ENCODE measurements around the gene SDC4.

Gene SDC4

GRCh38 chr20:45316150-45317080, 31.8 kb downstream of the SDC4 start:
- H3K9me3 Mint-ChIP-seq = no peaks in the 10 kb centered on the region
- no peaks in the 10 kb centered on the region for H3K36me3 Mint-ChIP-seq
- no peak overlapping the region for H3K4me3 Mint-ChIP-seq
- peak; percentile 25 for DNase-seq
- CTCF ChIA-PET = interaction anchor here (0.8 to 5.6 kb wide), 6 partner anchors 14 to 454 kb away, joined by 3 to 40 read pairs (median 10); no protein-coding TSS in a partner anchor
- H3K4me1 Mint-ChIP-seq = peaks cover 46% of the 10 kb centered on the region
- H3K27me3 Mint-ChIP-seq = peaks cover 72% of the 10 kb centered on the region
- H3K27ac Mint-ChIP-seq = no peak overlapping the region

DNA sequence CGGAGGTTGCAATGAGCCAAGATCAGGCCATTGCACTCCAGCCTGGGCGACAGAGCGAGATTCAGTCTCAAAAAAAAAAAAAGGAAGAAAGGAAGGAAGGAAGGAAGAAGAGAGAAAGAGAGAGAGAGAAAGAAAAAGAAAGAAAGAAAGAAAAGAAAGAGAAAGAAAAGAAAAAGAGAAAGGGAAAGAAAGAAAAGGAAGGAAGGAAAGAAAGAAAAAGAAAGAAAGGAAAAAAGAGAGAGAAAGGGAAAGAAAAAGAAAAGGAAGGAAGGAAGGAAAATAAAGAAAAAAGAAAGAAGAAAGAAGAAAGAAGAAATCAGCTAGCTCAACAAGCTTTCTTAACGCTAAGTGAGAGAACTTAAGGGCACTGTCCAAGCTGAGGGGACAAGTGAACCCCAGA, 32.6 kb downstream of the SDC4 start:
- H3K36me3 Mint-ChIP-seq = no peaks in the 10 kb centered on the region
- H3K27ac Mint-ChIP-seq = no peak overlapping the region
- H3K9me3 Mint-ChIP-seq = no peaks in the 10 kb centered on the region
- peaks cover 80% of the 10 kb centered on the region for H3K27me3 Mint-ChIP-seq
- peaks cover 45% of the 10 kb centered on the region for H3K4me1 Mint-ChIP-seq
- H3K4me3 Mint-ChIP-seq = no peak overlapping the region
- no peak for DNase-seq
- CTCF ChIA-PET = interaction anchor here (0.8 to 5.4 kb wide), 4 partner anchors 14 to 450 kb away, joined by 3 to 31 read pairs (median 4); no protein-coding TSS in a partner anchor

GRCh38 chr20:45313943-45314342, 34.3 kb downstream of the SDC4 start:
- Mint-ChIP-seq H3K4me3 (no peak overlapping the region), H3K36me3 (no peaks in the 10 kb centered on the region), H3K9me3 (no peaks in the 10 kb centered on the region), H3K4me1 (peaks cover 35% of the 10 kb centered on the region), H3K27ac (no peak overlapping the region), H3K27me3 (peaks cover 97% of the 10 kb centered on the region)
- DNase-seq = peak; percentile 11
- CTCF ChIA-PET = interaction anchor here (0.7 to 2.4 kb wide), 4 partner anchors 10 to 24 kb away, joined by 3 to 10 read pairs (median 5); no protein-coding TSS in a partner anchor

DNA sequence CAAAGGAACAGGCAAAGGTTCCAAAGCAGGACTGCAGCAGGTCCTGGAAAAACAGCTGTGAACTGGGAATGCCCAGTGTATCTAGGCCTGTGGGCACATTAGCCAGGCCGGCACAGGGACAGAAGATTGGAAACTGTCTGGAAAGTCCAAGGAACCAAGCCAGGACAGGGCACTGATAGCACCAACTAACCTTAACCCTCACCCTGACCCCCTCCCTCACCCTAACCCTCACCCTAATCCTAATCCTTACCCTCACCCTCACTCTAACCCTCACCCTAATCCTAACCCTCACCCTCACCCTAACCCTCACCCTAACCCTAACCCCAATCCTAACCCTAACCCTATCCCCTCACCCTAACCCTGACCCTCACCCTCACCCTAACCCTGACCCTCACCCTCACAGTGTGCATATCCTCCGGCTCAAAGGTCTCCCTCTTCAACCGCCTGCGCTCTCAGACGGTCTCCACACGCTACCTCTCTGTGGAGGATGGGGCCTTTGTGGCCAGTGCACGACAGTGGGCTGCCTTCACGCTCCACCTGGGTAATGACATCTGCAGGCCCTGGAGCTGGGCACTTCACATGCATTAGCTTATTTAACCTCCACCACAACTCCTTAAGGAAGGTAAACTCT, 35.0 kb downstream of the SDC4 start:
- CTCF ChIA-PET = interaction anchor here (0.6 to 2.4 kb wide), 8 partner anchors 11 to 458 kb away, joined by 3 to 26 read pairs (median 6); no protein-coding TSS in a partner anchor
- DNase-seq = no peak
- Mint-ChIP-seq H3K27me3 (peaks cover 97% of the 10 kb centered on the region), H3K4me3 (no peak overlapping the region), H3K27ac (no peak overlapping the region), H3K4me1 (peaks cover 27% of the 10 kb centered on the region), H3K9me3 (no peaks in the 10 kb centered on the region), H3K36me3 (no peaks in the 10 kb centered on the region)

GRCh38 chr20:45312241-45312640, 36.0 kb downstream of the SDC4 start:
- CTCF ChIA-PET = interaction anchor here (0.7 to 2.4 kb wide), 13 partner anchors 8 to 459 kb away, joined by 3 to 26 read pairs (median 4); partner anchors contain the start of gene SYS1
- Mint-ChIP-seq H3K4me1 (peaks cover 20% of the 10 kb centered on the region), H3K27me3 (peaks cover 97% of the 10 kb centered on the region), H3K4me3 (no peak overlapping the region), H3K27ac (no peak overlapping the region), H3K9me3 (no peaks in the 10 kb centered on the region), H3K36me3 (no peaks in the 10 kb centered on the region)
- DNase-seq = no peak

GRCh38 chr20:45311589-45312211, 36.5 kb downstream of the SDC4 start:
- peaks cover 97% of the 10 kb centered on the region for H3K27me3 Mint-ChIP-seq
- H3K27ac Mint-ChIP-seq = no peak overlapping the region
- DNase-seq = peak; percentile 72
- no peak overlapping the region for H3K4me3 Mint-ChIP-seq
- no peaks in the 10 kb centered on the region for H3K9me3 Mint-ChIP-seq
- CTCF ChIA-PET = interaction anchor here (0.7 to 2.4 kb wide), 12 partner anchors 9 to 459 kb away, joined by 3 to 26 read pairs (median 4); partner anchors contain the start of gene SYS1
- no peaks in the 10 kb centered on the region for H3K36me3 Mint-ChIP-seq
- peaks cover 17% of the 10 kb centered on the region for H3K4me1 Mint-ChIP-seq

DNA sequence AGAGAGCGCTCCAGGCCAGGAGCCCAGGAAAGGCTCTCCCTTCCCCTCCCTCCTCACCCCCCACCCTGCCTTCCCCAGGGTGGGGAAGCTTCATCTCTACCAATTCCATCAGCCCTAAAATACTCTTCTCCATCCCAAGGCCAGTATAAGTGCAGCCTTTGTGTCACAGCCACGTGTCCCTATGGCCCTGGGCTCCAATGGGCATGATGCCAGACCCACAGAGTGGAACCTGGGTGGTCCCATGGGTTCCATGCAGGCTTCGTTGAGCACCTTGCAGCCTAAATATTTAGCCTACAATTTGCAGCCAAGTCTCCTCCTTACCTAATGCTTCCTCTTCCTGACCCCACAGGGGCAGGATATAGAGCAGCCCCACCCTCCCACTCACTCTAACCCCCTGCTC, 39.1 kb downstream of the SDC4 start:
- Mint-ChIP-seq H3K4me1 (peaks cover 15% of the 10 kb centered on the region), H3K36me3 (no peaks in the 10 kb centered on the region), H3K4me3 (no peak overlapping the region), H3K9me3 (no peaks in the 10 kb centered on the region), H3K27me3 (peaks cover 99% of the 10 kb centered on the region), H3K27ac (no peak overlapping the region)
- no peak for DNase-seq
- CTCF ChIA-PET = interaction anchor here (0.9 kb wide), 1 partner anchor 17 kb away, joined by 4 read pairs; no protein-coding TSS in a partner anchor

DNA sequence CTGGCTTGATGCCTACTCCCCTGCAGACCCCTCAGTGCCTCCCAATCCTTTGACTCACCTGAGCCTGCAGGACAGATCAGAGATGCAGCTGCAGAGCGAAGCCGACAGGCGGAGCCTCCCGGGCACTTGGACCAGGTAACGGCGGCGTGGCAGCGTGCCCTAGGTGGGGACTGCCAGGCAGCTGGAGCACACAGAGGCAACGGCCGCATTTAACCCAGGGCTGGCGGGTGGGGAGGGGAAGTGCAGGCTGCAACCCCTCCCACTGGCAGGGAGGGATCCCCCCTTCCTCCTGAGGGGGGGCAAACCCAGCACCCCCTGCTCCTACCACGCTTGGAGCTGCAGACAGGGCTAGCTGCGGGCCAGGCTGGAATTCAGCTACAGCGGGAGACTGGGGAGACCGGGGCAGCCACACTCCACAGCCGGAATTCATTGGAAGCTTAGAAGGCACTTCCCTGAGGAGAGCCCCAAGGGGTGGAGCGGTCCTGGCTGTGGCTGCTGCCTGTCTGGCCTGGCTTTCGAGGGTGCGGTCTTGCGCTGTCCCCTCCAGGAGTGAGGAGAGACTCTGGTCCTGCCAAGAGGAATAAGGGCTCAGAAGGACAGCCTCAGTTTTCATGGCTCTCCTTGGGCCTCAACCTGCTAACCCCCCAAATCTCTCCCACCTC, 40.0 kb downstream of the SDC4 start, which contains the start of gene MATN4:
MATN4 (minus strand) TSS at position 183 of the 662 bp plus-strand sequence. CDS start 2,717 bp downstream, outside the sequence.
- H3K36me3 Mint-ChIP-seq = no peaks in the 10 kb centered on the region
- H3K9me3 Mint-ChIP-seq = no peaks in the 10 kb centered on the region
- H3K27ac Mint-ChIP-seq = no peak within 1 kb of the TSS
- H3K4me3 Mint-ChIP-seq = no peak within 1 kb of the TSS
- CTCF ChIA-PET = interaction anchor here (0.8 to 1.9 kb wide), 4 partner anchors 15 to 264 kb away, joined by 4 read pairs; no protein-coding TSS in a partner anchor
- DNase-seq = no peak
- H3K27me3 Mint-ChIP-seq = peaks cover 99% of the 10 kb centered on the region
- peaks cover 15% of the 10 kb centered on the region for H3K4me1 Mint-ChIP-seq

DNA sequence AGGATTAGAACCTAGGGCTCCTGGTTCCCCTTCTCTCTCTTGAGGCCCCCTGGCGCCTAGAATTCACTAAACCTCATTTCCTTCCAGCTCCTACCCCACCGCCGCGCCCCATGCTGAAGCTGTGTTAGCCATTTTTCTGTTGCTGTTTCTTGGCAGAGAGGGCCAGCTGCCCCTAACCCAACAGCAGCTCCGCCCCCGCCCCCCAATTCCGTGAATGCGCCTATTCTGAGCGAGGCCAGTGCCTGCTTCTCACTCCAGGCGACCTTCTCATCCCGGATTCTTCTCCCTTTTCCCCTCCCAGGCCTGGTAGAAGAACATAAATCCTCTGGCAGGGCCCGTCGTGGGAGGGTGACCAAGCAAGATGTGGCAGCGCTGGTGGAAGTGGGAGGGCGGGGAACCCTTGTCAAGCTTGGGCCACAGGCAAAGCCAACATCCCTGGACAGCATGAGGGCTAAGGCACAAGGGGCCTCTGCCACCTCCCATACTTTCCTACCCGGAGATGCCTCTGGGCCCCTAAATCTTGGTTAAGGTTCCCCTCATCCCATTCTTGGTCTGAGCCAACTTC, 41.1 kb downstream of the SDC4 start:
- no peak overlapping the region for H3K4me3 Mint-ChIP-seq
- H3K27me3 Mint-ChIP-seq = peaks cover 100% of the 10 kb centered on the region
- no peaks in the 10 kb centered on the region for H3K9me3 Mint-ChIP-seq
- H3K36me3 Mint-ChIP-seq = no peaks in the 10 kb centered on the region
- DNase-seq = no peak
- no peak overlapping the region for H3K27ac Mint-ChIP-seq
- H3K4me1 Mint-ChIP-seq = peaks cover 13% of the 10 kb centered on the region
- CTCF ChIA-PET = interaction anchor here (1.3 to 1.9 kb wide), 2 partner anchors 16 to 263 kb away, joined by 4 read pairs; no protein-coding TSS in a partner anchor

GRCh38 chr20:45306431-45306982, 41.7 kb downstream of the SDC4 start, which contains the start of gene RBPJL:
Gene RBPJL, plus strand, starts transcription at chr20:45306840. Its CDS starts 83 bp downstream, at chr20:45306923.
- H3K27ac Mint-ChIP-seq = no peak within 1 kb of the TSS
- DNase-seq = peak; percentile 59
- H3K27me3 Mint-ChIP-seq = peaks cover 94% of the 10 kb centered on the region
- peaks cover 12% of the 10 kb centered on the region for H3K4me1 Mint-ChIP-seq
- no peaks in the 10 kb centered on the region for H3K36me3 Mint-ChIP-seq
- no peak within 1 kb of the TSS for H3K4me3 Mint-ChIP-seq
- H3K9me3 Mint-ChIP-seq = no peaks in the 10 kb centered on the region
- CTCF ChIA-PET = interaction anchor here (1.3 to 1.9 kb wide), 2 partner anchors 15 to 263 kb away, joined by 4 read pairs; no protein-coding TSS in a partner anchor

DNA sequence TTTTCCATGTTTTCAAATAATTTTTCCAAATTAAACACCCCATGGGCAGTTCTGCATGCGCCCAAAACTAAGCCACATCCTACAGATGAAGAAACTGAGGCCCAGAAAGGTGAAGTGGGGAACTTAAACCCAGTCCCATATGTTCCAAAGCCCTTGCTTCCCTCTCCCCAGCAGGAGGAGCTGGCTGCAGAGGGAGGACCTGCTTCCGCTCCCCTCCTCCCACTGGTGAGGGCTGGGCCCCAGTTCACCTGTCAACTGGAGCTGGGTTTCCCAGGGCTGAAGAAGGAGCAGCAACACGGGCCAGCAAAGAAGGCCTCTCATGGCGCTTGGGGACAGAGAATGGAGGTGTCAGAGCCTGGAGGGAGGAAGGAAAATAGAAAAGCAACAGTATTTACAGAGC, 43.0 kb downstream of the SDC4 start:
- no peak for DNase-seq
- no peaks in the 10 kb centered on the region for H3K36me3 Mint-ChIP-seq
- H3K4me1 Mint-ChIP-seq = peaks cover 2% of the 10 kb centered on the region
- CTCF ChIA-PET = interaction anchor here (1.2 to 6.2 kb wide), 2 partner anchors 13 to 145 kb away, joined by 3 to 93 read pairs; no protein-coding TSS in a partner anchor
- H3K27me3 Mint-ChIP-seq = peaks cover 86% of the 10 kb centered on the region
- H3K27ac Mint-ChIP-seq = no peak overlapping the region
- H3K4me3 Mint-ChIP-seq = no peak overlapping the region
- no peaks in the 10 kb centered on the region for H3K9me3 Mint-ChIP-seq

DNA sequence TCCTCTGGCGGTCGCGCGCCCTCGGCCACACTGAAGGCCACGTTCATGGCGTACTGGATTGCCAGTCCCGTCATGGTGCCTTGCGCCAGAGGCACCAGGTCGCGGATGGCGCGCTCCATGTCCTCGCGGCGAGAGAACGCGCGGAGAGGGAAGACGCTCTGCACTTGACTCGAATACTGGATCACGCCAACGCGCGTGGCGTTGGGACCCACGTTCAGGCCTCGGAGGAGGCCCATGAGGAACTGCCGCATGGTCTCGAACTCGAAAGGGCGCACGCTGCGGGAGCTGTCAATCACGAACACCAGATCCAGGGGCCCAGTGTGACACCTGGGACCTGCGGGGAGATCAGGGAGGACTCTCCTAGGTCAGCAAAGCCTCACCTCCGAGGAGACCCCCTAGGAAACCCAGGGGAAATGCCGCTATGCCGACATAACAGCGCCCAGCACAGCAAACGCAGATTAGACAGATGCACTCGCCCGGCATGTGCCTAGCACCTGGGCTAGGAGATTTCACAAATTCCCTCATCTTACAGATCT, 43.7 kb downstream of the SDC4 start:
- H3K27ac Mint-ChIP-seq = no peak overlapping the region
- CTCF ChIA-PET = interaction anchor here (0.6 to 6.2 kb wide), 4 partner anchors 12 to 1559 kb away, joined by 3 to 93 read pairs (median 17); no protein-coding TSS in a partner anchor
- no peaks in the 10 kb centered on the region for H3K9me3 Mint-ChIP-seq
- no peak for DNase-seq
- no peak overlapping the region for H3K4me3 Mint-ChIP-seq
- H3K36me3 Mint-ChIP-seq = no peaks in the 10 kb centered on the region
- H3K4me1 Mint-ChIP-seq = peaks cover 2% of the 10 kb centered on the region
- peaks cover 86% of the 10 kb centered on the region for H3K27me3 Mint-ChIP-seq
